Measurements from ENCODE around the gene RAB11FIP4.

Gene RAB11FIP4

DNA sequence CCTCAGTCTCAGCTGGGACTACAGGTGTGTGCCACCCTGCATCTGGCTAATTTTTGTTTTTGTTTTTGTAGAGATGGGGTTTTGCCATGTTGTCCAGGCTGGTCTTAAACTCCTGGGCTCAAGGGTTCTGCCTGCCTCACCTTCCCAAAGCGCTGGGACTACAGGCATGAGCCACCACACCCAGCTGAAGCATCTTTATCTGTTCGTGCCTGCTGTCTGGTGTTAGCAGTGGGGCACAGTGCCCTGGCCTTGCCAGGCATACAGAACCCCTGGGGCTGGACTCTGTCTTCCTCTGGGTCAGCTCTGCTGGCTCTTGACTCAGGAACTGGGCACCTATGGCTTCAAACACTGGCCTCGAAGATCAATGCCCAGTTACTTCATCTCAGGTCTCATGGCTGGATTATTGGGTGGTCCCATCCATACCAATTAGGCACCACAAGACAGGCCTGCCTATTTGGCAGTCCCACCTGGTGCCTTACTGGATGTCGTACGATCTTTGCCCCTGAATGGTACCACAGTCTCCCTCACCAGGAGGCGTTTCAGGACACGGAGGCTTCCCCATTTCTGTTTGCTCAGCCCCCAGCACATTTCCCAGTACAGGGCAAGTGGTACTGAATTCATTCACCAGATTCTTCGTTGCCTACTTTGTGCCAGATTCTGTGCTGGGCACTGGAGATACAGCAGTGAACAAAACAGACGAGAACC, 99.3 kb downstream of the RAB11FIP4 start:
- DNase-seq (ENCODE audit: low read depth): no peak
- H3K4me3 ChIP-seq (ENCODE audit: low read depth, low read length): no peak overlapping the region
- no peak for TF ChIP-seq CTCF (conservative IDR thresholded peaks at IDR 0.05; ENCODE audit: low read depth, low read length)

- no peak for DNase-seq (ENCODE audit: low read depth)
- no peak for TF ChIP-seq CTCF (conservative IDR thresholded peaks at IDR 0.05; ENCODE audit: low read depth, low read length)
- H3K4me3 ChIP-seq (ENCODE audit: low read depth, low read length): no peak overlapping the region
Observed at GRCh38 chr17:31491376-31492131, 100.1 kb downstream of the RAB11FIP4 start.

DNA sequence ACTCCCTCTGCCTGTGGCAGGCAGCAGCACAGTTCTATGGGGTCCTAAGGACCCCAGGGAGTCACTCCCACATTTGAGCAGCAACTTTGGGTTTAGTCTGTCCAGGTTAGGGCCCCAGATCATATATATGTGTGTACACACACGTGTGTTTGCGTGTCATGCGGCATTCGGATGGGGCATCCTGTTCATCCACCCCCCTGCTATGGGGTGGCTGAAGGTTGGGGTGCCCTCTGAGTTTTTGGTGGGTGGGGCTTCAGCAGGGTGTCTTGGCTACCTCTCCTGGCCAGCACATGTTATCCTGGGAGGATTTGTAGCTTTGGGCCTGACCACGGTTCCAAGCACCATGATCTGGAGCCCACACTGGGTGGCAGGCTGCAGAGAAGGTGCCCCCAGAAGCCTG, 100.7 kb downstream of the RAB11FIP4 start:
- TF ChIP-seq CTCF (conservative IDR thresholded peaks at IDR 0.05; ENCODE audit: low read depth, low read length): no peak
- DNase-seq (ENCODE audit: low read depth): no peak
- no peak overlapping the region for H3K4me3 ChIP-seq (ENCODE audit: low read depth, low read length)

DNA sequence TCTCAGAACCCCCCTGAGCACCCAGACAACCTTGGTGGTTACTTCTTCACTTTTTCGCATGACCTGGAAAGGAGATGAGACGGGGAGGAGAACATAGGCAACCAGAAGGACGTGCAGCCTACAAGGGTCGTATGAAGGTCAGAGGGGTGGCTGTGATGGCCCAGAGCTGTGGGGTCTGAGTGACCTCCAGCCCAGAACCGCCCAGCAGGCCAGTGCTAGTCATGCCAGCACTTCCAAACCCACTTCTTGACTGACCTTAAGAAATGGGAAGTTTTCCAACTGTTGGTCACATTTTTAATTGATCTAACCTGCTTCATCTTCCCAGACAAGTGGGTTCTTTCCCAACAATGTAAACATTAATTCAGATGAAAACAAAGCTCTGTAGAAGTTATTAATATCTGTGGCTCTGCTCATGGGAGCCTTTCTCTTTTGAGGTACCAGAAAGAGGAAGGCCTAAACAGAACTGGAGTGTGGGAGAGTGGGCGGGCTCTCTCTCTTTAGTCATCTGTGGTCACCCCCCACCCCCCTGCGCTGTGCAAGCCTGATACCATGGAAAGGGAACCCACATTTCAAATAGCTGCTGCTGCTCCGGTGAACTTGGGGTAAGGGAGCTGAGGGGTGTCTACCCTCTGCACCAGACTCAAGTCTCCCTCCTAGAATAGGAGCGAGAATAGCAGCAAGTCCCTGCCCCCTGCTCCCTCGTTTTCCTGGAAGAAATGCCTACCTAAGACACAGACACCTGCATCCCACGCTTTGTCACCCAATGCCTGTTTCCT, 101.6 kb downstream of the RAB11FIP4 start:
- TF ChIP-seq CTCF (conservative IDR thresholded peaks at IDR 0.05; ENCODE audit: low read depth, low read length): no peak
- DNase-seq (ENCODE audit: low read depth): no peak
- H3K4me3 ChIP-seq (ENCODE audit: low read depth, low read length): no peak overlapping the region

GRCh38 chr17:31493656-31494155, 102.2 kb downstream of the RAB11FIP4 start:
- no peak overlapping the region for H3K4me3 ChIP-seq (ENCODE audit: low read depth, low read length)
- DNase-seq (ENCODE audit: low read depth): no peak
- TF ChIP-seq CTCF (conservative IDR thresholded peaks at IDR 0.05; ENCODE audit: low read depth, low read length): no peak

- H3K4me3 ChIP-seq (ENCODE audit: low read depth, low read length): no peak overlapping the region
- TF ChIP-seq CTCF (conservative IDR thresholded peaks at IDR 0.05; ENCODE audit: low read depth, low read length): no peak
- DNase-seq (ENCODE audit: low read depth): no peak
Observed at GRCh38 chr17:31494259-31495021, 103.0 kb downstream of the RAB11FIP4 start.

Data from choroid plexus epithelial cell (primary cell).